Measurements from ENCODE around the gene CLASP1.

DNA sequence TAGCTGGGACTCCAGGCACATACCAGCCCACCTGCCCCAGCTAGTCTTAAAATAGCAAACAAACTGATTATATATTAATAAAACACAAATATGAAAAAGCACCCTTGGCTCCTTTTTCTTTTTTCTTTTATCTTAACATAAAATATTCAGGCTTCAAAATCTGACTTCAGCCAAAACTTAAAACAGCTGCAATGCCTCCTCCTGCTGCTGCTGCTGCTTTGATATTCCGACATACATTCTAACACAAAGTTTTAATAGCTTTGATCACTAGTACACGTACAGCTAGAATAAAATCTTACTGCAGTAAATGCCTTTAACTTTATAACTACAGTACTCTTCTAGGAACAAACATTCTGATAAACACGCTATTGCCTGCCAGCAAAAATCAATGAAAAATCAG lies 190.0 kb downstream of the CLASP1 start:
- TF ChIP-seq, protein P1, sequence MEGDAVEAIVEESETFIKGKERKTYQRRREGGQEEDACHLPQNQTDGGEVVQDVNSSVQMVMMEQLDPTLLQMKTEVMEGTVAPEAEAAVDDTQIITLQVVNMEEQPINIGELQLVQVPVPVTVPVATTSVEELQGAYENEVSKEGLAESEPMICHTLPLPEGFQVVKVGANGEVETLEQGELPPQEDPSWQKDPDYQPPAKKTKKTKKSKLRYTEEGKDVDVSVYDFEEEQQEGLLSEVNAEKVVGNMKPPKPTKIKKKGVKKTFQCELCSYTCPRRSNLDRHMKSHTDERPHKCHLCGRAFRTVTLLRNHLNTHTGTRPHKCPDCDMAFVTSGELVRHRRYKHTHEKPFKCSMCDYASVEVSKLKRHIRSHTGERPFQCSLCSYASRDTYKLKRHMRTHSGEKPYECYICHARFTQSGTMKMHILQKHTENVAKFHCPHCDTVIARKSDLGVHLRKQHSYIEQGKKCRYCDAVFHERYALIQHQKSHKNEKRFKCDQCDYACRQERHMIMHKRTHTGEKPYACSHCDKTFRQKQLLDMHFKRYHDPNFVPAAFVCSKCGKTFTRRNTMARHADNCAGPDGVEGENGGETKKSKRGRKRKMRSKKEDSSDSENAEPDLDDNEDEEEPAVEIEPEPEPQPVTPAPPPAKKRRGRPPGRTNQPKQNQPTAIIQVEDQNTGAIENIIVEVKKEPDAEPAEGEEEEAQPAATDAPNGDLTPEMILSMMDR (IDR thresholded peaks at IDR 0.05), result no peak
- TF ChIP-seq POLR2A (IDR thresholded peaks at IDR 0.05), result no peak

Measured in heart left ventricle (tissue), 13 donors.